ENCODE results near the gene MRPL43. TPM values are rescaled to one million over a fixed set of nuclear protein-coding genes. Genes with fewer than 3 reads are reported as not detected.

The MRPL43 gene
- total RNA-seq, 1 experiment from 2014 or later = 136 TPM

GRCh38 chr10:100980711-100981110, 6.6 kb downstream of the MRPL43 start:
- Histone ChIP-seq H3K27ac (ENCODE audit: low read depth, low read length) (no peak overlapping the region), H3K9ac (ENCODE audit: low read length) (no peak overlapping the region), H4K20me1 (ENCODE audit: insufficient read depth) (no peaks in the 10 kb centered on the region), H3K9me3 (ENCODE audit: control insufficient read depth in 1 of 2, insufficient read depth in 1 of 2, low read depth in 1 of 2, low read length in 2 of 2) (no peaks in the 10 kb centered on the region), H3K4me3 (replicated peaks in 1 of 2; ENCODE audit: low read depth in 1 of 2, low read length in 2 of 2) (no peak overlapping the region), H3K27me3 (ENCODE audit: insufficient read depth, low read length) (no peaks in the 10 kb centered on the region), H3K4me1 (ENCODE audit: control insufficient read depth in 1 of 2, insufficient read depth in 2 of 2, low read length in 2 of 2) (peaks cover 3 to 9% of the 10 kb centered on the region in 2 experiments; a peak in 3 of 4 replicates), H3K4me2 (ENCODE audit: low read length) (no peak overlapping the region), H3K9me2 (ENCODE audit: insufficient read depth) (no peaks in the 10 kb centered on the region), H3K36me3 (ENCODE audit: control insufficient read depth in 1 of 2, insufficient read depth in 2 of 2, low read length in 2 of 2) (peaks cover 4 to 14% of the 10 kb centered on the region in 2 experiments; a peak in 3 of 4 replicates), H2AFZ (ENCODE audit: low read depth, low read length, poor library complexity, severe bottlenecking) (no peak overlapping the region), H3K79me2 (ENCODE audit: insufficient read depth, low read length) (peaks cover 4% of the 10 kb centered on the region; the same call in 1 of the 2 replicates)
- no peak for TF ChIP-seq ZFX (IDR thresholded peaks at IDR 0.05)
- no peak for TF ChIP-seq EGR1 (IDR thresholded peaks at IDR 0.05; ENCODE audit: low read depth)
- TF ChIP-seq JUND (IDR thresholded peaks at IDR 0.05) = no peak
- no peak for TF ChIP-seq TCF7L2 (IDR thresholded peaks at IDR 0.05; ENCODE audit: borderline replicate concordance, extremely low read depth, insufficient read depth, insufficient read length)
- TF ChIP-seq CTCF (IDR thresholded peaks at IDR 0.05 in 2 of 3, conservative IDR thresholded peaks at IDR 0.05 in 1 of 3; ENCODE audit: borderline replicate concordance in 1 of 3, insufficient read depth in 1 of 3, low read depth in 2 of 3, low read length in 2 of 3) = no peak
- no peak for TF ChIP-seq SRF (IDR thresholded peaks at IDR 0.05; ENCODE audit: low read depth)
- TF ChIP-seq FOSL1 (IDR thresholded peaks at IDR 0.05; ENCODE audit: low read depth) = no peak
- no peak for TF ChIP-seq CEBPB (IDR thresholded peaks at IDR 0.05; ENCODE audit: low read depth)
- no peak for TF ChIP-seq CBX3 (IDR thresholded peaks at IDR 0.05; ENCODE audit: low read depth)
- TF ChIP-seq EZH2phosphoT487 (IDR thresholded peaks at IDR 0.05; ENCODE audit: borderline replicate concordance) = no peak
- CTCF ChIA-PET = interaction anchor here (1.2 kb wide), 1 partner anchor 19 kb away, joined by 3 read pairs; the partner anchor contains the start of gene LZTS2
- RAD21 ChIA-PET (ENCODE audit: low non-redundant PET in 1 of 2, low total read pairs in 2 of 2, uncharacterized antibody in 2 of 2, unreplicated experiment in 2 of 2) = no interaction called here
- intact Hi-C loops (cut with micrococcal nuclease) = no loop called here
- no peak for DNase-seq (ENCODE audit: low read depth, low spot score)
- POLR2A ChIA-PET = no interaction called here
- ATAC-seq = no peak
- BruUV-seq (replicated peaks) = no TSS peak

Data from HCT116 (cell line).